ENCODE data around the gene HMBS.
"Not testable (repeated sequence)": the region's sequence is repeated elsewhere in the genome, so short reads cannot be mapped to it uniquely, and the experiment has no call there.

HMBS gene

GRCh38 chr11:119121811-119122124 lies 37.1 kb downstream of the HMBS start:
- DNase-seq, result no peak

GRCh38 chr11:119125821-119126220 lies 41.1 kb downstream of the HMBS start:
- no peak for DNase-seq

- DNase-seq, result no peak
Measured at GRCh38 chr11:119126675-119127268, 42.1 kb downstream of the HMBS start.

DNA sequence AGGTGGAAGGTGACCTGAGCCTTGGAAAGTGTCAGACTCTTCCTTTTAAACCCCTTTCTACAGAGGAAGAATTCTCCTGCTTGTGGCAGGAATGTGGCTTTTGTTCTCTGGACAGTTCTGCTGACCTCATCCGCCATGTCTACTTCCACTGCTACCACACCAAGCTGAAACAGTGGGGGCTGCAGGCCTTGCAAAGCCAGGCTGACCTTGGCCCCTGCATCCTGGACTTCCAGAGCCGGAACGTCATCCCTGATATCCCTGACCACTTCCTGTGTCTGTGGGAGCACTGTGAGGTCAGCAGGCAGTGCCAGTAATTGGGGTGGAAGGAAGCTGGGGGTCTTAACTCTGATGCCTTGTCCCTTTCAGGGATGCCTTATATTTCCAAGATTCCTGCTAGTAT lies 46.0 kb downstream of the HMBS start:
- DNase-seq, result no peak

DNA sequence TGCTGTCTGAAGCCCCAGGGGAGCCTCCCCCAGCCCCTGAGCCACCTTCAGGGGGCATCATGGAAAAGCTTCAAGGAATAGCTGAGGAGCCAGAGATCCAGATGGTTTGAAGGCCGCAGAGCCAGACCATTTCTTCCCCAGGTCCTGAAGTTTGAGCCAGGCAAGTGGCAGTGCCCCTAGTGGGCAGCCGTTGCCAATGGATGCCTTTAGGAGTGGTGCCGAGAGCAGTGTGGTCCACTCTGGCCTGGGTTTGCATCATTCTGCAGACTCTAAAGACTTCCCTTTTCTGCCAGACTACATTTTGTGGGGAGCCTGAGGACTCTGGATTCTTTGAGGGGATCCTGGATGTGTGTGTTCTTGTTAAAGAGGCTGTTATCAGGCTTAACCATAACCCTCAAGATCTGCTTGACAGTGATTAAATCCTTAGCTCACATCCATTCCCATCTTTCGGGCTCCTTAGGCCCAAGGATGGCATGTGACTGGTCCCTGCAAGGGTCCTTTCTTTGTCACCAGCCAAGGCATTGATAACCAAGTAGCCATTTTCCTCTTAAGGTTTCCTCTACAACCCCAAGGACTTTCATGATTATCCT lies 49.8 kb downstream of the HMBS start:
- no peak for DNase-seq

DNA sequence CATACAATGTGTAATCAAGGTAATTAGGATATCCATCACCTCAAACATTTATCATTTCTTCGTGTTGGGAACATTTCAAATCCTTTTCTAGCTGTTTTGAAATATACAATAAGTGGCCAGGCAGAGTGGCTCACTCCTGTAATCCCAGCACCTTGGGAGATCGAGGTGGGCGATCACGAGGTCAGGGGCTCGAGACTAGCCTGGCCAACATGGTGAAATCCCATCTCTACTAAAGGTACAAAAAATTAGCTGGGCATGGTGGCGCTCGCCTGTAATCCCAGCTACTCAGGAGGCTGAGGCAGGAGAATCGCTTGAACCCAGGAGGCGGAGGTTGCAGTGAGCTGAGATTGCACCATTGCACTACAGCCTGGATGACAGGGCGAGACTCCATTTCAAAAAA lies 54.6 kb downstream of the HMBS start:
- DNase-seq, result not testable (repeated sequence)

All from NCI-H524 treated with DMSO at 0.1 percent for 48 hours (cell line).